HepG2 (cell line): ENCODE data around the gene PRKG1. TPM values are rescaled to one million over a fixed set of nuclear protein-coding genes. Genes with fewer than 3 reads are reported as not detected.

Experiments used
- ATAC-seq: fragments of 200-7000 bp; cut with Tn5 transposase; 3 replicates; pipeline ENCODE4 v1.9.1; 2020; ENCODE audit warnings: mild to moderate bottlenecking, moderate library complexity
- BruUV-seq: library from RNA; stranded (reverse); fragments of 400-500 nt; replicated peaks from 2 replicates; lab custom pipeline; 2021; lab: Mats Ljungman, UMichigan
- CTCF ChIA-PET: fragments of 300-600 bp; formaldehyde crosslinking; extraction: SDS; loops from one replicate; lab custom pipeline; 2021; ENCODE audit warnings: low total read pairs, inconsistent platforms, low intra/inter-chr PET ratio; lab: Yijun Ruan, JAX
- POLR2A ChIA-PET: fragments of 350-600 bp; sonication (Branson Sonifier 250); formaldehyde crosslinking; loops from one replicate; lab custom pipeline; 2020; ENCODE audit warnings: antibody characterized with exemption, inconsistent platforms; lab: Yijun Ruan, JAX
- DNase-seq: peaks from one replicate; pipeline ENCODE4 v3.0.0-alpha.2; 2015; ENCODE audit warnings: low spot score
- FAIRE-seq: peaks from 3 replicates; lab custom pipeline; 2011; peaks lifted over from hg19 to GRCh38; lab: Jason Lieb, UNC
- H2AFZ ChIP-seq: one replicate; pipeline ENCODE4 v1.6.1; 2011; ENCODE audit warnings: low read length, inconsistent platforms
- H3K27ac ChIP-seq: fragments of 300-600 bp; 3 replicates; pipeline ENCODE4 v1.8.0; 2011; ENCODE audit warnings: mixed run types, mild to moderate bottlenecking, mixed read lengths, low read length, inconsistent platforms; ENCODE audit not compliant: insufficient read depth; ENCODE audit errors: extremely low read length
- H3K27me3 ChIP-seq, 2 experiments: fragments of 200-600 bp in 1 of 2; 2 replicates in 1 of 2; 3 replicates in 1 of 2; pipeline versions ENCODE4 v1.6.0 to v1.8.0; 2011; ENCODE audit warnings: low read length in 2 of 2, mild to moderate bottlenecking in 2 of 2, moderate library complexity in 2 of 2, inconsistent platforms in 1 of 2; ENCODE audit not compliant: insufficient read depth in 2 of 2, control insufficient read depth in 1 of 2
- H3K36me3 ChIP-seq, 2 experiments: fragments of 200-600 bp in 1 of 2; replicated peaks in 1 of 2; 2 replicates in 1 of 2; 3 replicates in 1 of 2; pipeline versions ENCODE4 v1.5.1 to v1.8.0; 2011; ENCODE audit warnings: low read length in 2 of 2, inconsistent platforms in 1 of 2; ENCODE audit not compliant: insufficient read depth in 2 of 2, control insufficient read depth in 1 of 2
- H3K4me1 ChIP-seq: 2 replicates; pipeline ENCODE4 v1.5.1; 2012; ENCODE audit warnings: low read length, inconsistent platforms; ENCODE audit not compliant: insufficient read depth
- H3K4me2 ChIP-seq: 2 replicates; pipeline ENCODE4 v1.6.0; 2011; ENCODE audit warnings: low read depth, low read length, inconsistent platforms
- H3K4me3 ChIP-seq, 3 experiments: fragments of 200-600 bp in 1 of 3; sonication (generic), shearing (Covaris generic) in 1 of 3; replicated peaks in 1 of 3; 2 replicates each; pipeline ENCODE4 v1.5.1; 2011 to 2016; ENCODE audit warnings: low read length in 3 of 3, inconsistent platforms in 2 of 3, low read depth in 2 of 3, mild to moderate bottlenecking in 2 of 3, control low read depth in 1 of 3, mixed read lengths in 1 of 3; ENCODE audit not compliant: insufficient read depth in 1 of 3
- H3K79me2 ChIP-seq: one replicate; pipeline ENCODE4 v1.6.1; 2011; ENCODE audit warnings: low read length, inconsistent platforms; ENCODE audit not compliant: insufficient read depth
- H3K9ac ChIP-seq: 2 replicates; pipeline ENCODE4 v1.6.0; 2011; ENCODE audit warnings: mild to moderate bottlenecking, low read depth, low read length, inconsistent platforms; ENCODE audit not compliant: insufficient read depth
- H3K9me3 ChIP-seq: 2 replicates; pipeline ENCODE4 v1.5.1; 2012; ENCODE audit warnings: mild to moderate bottlenecking, low read length
- H4K20me1 ChIP-seq: 2 replicates; pipeline ENCODE4 v1.6.0; 2011; ENCODE audit warnings: inconsistent platforms, mild to moderate bottlenecking, low read length, moderate library complexity; ENCODE audit not compliant: insufficient read depth
- AKAP8 ChIP-seq: sonication (generic); formaldehyde crosslinking; IDR thresholded peaks from 2 replicates; pipeline ENCODE4 v1.5.1; 2020; ENCODE audit warnings: mild to moderate bottlenecking, missing genetic modification reagents
- CC2D1A ChIP-seq: sonication (generic); formaldehyde crosslinking; IDR thresholded peaks from 2 replicates; pipeline ENCODE4 v1.8.1; 2023; ENCODE audit warnings: mild to moderate bottlenecking, missing genetic modification reagents
- DZIP1 ChIP-seq: sonication (generic); formaldehyde crosslinking; IDR thresholded peaks from 2 replicates; pipeline ENCODE4 v1.5.0; 2020; ENCODE audit warnings: mild to moderate bottlenecking, missing genetic modification reagents
- FOXM1 ChIP-seq: sonication (generic); formaldehyde crosslinking; IDR thresholded peaks from 2 replicates; pipeline ENCODE4 v1.5.0; 2020; ENCODE audit warnings: missing genetic modification reagents
- LRRFIP1 ChIP-seq: sonication (generic); formaldehyde crosslinking; conservative IDR thresholded peaks from 2 replicates; pipeline ENCODE4 v1.4.0; 2020; ENCODE audit warnings: missing genetic modification reagents
- POLR2AphosphoS5 ChIP-seq: IDR thresholded peaks from 2 replicates; pipeline ENCODE4 v1.6.1; 2012; ENCODE audit warnings: low read depth, low read length
- ZNF318 ChIP-seq: sonication (generic); formaldehyde crosslinking; IDR thresholded peaks from 2 replicates; pipeline ENCODE4 v1.4.0; 2020; ENCODE audit warnings: mild to moderate bottlenecking, missing genetic modification reagents
- WGBS: methylation state at CpG from one replicate; pipeline ENCODE4 v1.1.6; 2017; ENCODE audit warnings: low lambda C conversion rate; 5-methylcytosine and 5-hydroxymethylcytosine counted together
- in situ Hi-C: cut with HindIII; loops from 2 replicates; pipeline ENCODE4 v1.10.0; 2017; ENCODE audit warnings: low pct_unique_long_range_greater_than_20kb; ENCODE audit not compliant: extremely low pct_ligation_motif_present
- intact Hi-C: fragments of 100-400 bp; cut with micrococcal nuclease; formaldehyde crosslinking; loops from one replicate; pipeline ENCODE4 v1.10.0; 2022; ENCODE audit not compliant: unreplicated experiment
- polyA plus RNA-seq, 8 experiments: library from polyadenylated mRNA; depleted of rRNA in 3 of 8; stranded (reverse) in 7 of 8; unstranded in 1 of 8; fragments of >200 nt; fragmentation: Illumina TruSeq in 4 of 8; extraction: Trizol in 4 of 8; gene quantifications; 2 replicates each; pipeline versions ENCODE4 v1.2.1 to v1.2.3, GENCODE V29; 2011 to 2016; ENCODE audit warnings: low read depth in 4 of 8, missing spikeins in 1 of 8, mixed read lengths in 1 of 8; ENCODE audit not compliant: insufficient read depth in 1 of 8
- total RNA-seq, 5 experiments: library from RNA; depleted of rRNA; stranded (reverse); fragments of >200 nt; fragmentation: Illumina TruSeq; extraction: Trizol; gene quantifications; 2 replicates each; pipeline ENCODE4 v1.2.3, GENCODE V29; 2016; ENCODE audit warnings: low read depth in 1 of 5
- TF ChIP-seq, protein P1 (sequence below): sonication (generic); formaldehyde crosslinking; IDR thresholded peaks from 2 replicates; pipeline ENCODE4 v1.4.0; 2020; ENCODE audit warnings: missing genetic modification reagents

Gene PRKG1
- total and polyA plus RNA-seq, 2 of the 13 experiments (the other 11 are each of a cell fraction or from before 2014, with no cell fraction given), result 0.01 TPM; not detected in 1

- TF ChIP-seq ZNF318 (CRISPR knock-in tag), result no peak
- TF ChIP-seq, protein P1, sequence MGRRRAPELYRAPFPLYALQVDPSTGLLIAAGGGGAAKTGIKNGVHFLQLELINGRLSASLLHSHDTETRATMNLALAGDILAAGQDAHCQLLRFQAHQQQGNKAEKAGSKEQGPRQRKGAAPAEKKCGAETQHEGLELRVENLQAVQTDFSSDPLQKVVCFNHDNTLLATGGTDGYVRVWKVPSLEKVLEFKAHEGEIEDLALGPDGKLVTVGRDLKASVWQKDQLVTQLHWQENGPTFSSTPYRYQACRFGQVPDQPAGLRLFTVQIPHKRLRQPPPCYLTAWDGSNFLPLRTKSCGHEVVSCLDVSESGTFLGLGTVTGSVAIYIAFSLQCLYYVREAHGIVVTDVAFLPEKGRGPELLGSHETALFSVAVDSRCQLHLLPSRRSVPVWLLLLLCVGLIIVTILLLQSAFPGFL, result no peak
- TF ChIP-seq, all 625 proteins: peak for 0
Observed at GRCh38 chr10:51057925-51058324, 16.4 kb upstream of the PRKG1 start (continued).

GRCh38 chr10:51063166-51063565 is 11.1 kb upstream of the PRKG1 start:
- no peaks in the 10 kb centered on the region for H3K79me2 ChIP-seq
- H3K9ac ChIP-seq, result no peak overlapping the region
- ChIA-PET CTCF (interaction anchor here (1.1 to 1.4 kb wide), 3 partner anchors 360 to 1153 kb away, joined by 7 to 8 read pairs (median 7); no protein-coding TSS in a partner anchor), POLR2A (no interaction called here)
- H3K4me3 ChIP-seq, result no peak overlapping the region
- no peak overlapping the region for H2AFZ ChIP-seq
- no peak overlapping the region for H3K4me2 ChIP-seq
- H3K4me1 ChIP-seq, result no peaks in the 10 kb centered on the region
- no peaks in the 10 kb centered on the region for H3K36me3 ChIP-seq
- no peak overlapping the region for H3K27ac ChIP-seq
- DNase-seq, result no peak
- 0% methylated on average over 4 of the region's 4 CpGs for WGBS
- no peak for FAIRE-seq
- no TSS peak for BruUV-seq
- no peak for ATAC-seq
- intact Hi-C loops (loop anchor here (1.0 kb wide), 4 partner anchors 359 to 1152 kb away; no protein-coding TSS in a partner anchor), in situ Hi-C loops (loop anchor here (10.0 to 25.0 kb wide), 2 partner anchors 362 to 899 kb away; no protein-coding TSS in a partner anchor)
- no peaks in the 10 kb centered on the region for H3K27me3 ChIP-seq
- no peaks in the 10 kb centered on the region for H4K20me1 ChIP-seq
- H3K9me3 ChIP-seq, result no peaks in the 10 kb centered on the region
- no peak for TF ChIP-seq LRRFIP1 (CRISPR knock-in tag)
- TF ChIP-seq AKAP8 (CRISPR knock-in tag), result no peak
- TF ChIP-seq POLR2AphosphoS5, result no peak
- TF ChIP-seq FOXM1 (CRISPR knock-in tag), result no peak
- no peak for TF ChIP-seq DZIP1 (CRISPR knock-in tag)
- TF ChIP-seq CC2D1A (CRISPR knock-in tag), result no peak
